ENCODE measurements around the gene MTMR3.

GRCh38 chr22:29979777-29980321, 96.9 kb downstream of the MTMR3 start:
- no peak for TF ChIP-seq TAF1 (IDR thresholded peaks at IDR 0.05; ENCODE audit: borderline replicate concordance, insufficient read depth, low read length)
- no peak for TF ChIP-seq REST (IDR thresholded peaks at IDR 0.05; ENCODE audit: insufficient read depth in 1 of 2, low read depth in 2 of 2, low read length in 2 of 2)
- TF ChIP-seq SIN3A (IDR thresholded peaks at IDR 0.05; ENCODE audit: borderline replicate concordance, insufficient read depth, low read length) = no peak

Measured in PFSK-1 (cell line).